Stimulated activated CD4-positive, alpha-beta T cell treated with anti-CD3 and anti-CD28 coated beads, TNF-alpha, amount 100 ng/mL, for 48 hours (primary cell): ENCODE data around the gene FAM120A.
A peak's percentile ranks its signal among the peaks of the same experiment; 100 is the strongest.

Source experiments
- DNase-seq, 3 donors: peaks; one replicate each; pipeline ENCODE4 v3.0.0-alpha.2; 2020; ENCODE audit warnings: low read depth in 3 of 3

Gene FAM120A

GRCh38 chr9:93558503-93558902, 107.0 kb downstream of the FAM120A start:
- DNase-seq = no peak

- DNase-seq = no peak
Observed at GRCh38 chr9:93560991-93561390, 109.5 kb downstream of the FAM120A start.

DNA sequence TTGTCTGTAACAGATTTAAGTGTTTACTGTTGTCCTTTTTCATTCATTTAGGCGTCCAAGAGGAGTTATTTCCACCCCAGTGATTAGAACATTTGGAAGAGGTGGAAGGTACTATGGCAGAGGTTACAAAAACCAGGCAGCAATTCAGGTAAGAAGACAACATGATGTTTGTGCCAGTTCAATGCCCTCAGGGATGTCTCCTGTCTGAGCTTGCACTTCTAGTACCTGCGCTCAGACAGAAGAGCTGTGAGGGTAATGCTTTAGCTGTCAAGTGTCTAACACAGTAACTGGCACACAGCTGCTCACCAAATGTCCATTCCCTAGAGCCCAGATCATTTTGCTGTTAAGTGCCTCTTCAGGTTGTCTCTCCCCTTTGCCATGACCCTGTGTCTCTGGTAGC, 110.7 kb downstream of the FAM120A start:
- no peak for DNase-seq

DNA sequence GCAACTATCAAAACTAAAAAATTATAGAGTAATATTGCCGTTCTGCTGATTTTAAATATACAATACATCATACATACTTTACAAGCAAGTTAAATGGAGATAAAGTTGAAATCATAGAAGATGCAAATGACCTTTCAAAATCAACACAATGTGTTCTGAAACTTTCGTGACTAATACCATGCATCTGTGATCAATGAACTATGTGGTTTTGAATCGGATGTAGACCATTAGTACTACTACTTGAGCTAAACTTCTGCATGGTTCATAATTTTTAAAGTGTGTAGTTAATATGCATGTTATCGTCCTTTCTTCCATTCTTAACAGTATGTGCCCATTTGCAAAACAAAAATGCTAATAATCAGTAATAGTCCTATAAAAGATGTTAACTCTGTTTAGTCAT, 113.6 kb downstream of the FAM120A start:
- no peak for DNase-seq

GRCh38 chr9:93566408-93567270, 115.2 kb downstream of the FAM120A start:
- peak; percentile 96 to 99 (median 99) for DNase-seq

GRCh38 chr9:93567271-93567959, 115.9 kb downstream of the FAM120A start:
- no peak for DNase-seq

DNA sequence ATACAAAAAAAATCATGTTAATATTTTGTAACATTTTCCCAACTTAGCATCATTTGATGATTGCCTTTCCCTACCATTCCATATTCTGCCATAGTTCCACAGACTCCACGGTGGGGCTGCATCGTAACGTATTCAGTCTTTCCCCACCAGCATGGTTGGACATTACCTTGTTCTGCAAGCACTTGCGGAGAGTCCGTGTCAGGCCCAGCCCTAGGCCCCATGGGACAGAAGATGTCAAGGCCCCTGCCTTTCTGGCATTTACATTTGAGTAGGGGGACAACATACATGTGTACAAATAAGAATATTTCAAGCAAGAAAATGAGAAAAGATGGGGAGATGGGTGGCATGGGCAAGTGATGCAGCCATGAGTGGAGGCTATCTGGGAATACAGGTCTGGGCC, 116.7 kb downstream of the FAM120A start:
- DNase-seq = no peak

DNA sequence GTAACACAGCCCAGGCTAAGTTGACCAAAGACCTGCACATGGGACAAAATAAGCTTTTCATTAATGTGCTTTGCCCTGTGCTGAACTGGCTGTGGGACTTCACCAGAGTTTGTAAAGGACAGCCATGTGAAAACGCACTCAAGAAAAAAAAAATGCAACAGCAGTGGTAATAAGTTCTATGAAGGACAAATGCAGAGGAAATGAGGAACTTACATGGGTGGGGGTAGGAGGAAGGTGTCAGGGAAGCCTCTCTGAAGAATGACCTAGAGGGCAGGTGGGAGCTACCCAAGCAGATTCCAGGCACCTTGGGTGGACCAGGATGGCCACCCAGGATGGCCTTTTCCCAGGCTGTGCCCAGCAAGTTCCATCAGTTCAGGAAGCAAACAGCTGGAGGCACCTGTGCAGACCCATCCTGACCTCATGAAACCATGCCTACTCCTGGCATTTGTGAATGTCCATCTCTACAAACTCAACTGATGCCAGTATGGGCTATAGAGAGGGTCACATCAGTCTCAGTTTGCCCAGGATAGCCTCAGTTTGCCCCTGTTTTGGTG, 118.2 kb downstream of the FAM120A start:
- no peak for DNase-seq

DNA sequence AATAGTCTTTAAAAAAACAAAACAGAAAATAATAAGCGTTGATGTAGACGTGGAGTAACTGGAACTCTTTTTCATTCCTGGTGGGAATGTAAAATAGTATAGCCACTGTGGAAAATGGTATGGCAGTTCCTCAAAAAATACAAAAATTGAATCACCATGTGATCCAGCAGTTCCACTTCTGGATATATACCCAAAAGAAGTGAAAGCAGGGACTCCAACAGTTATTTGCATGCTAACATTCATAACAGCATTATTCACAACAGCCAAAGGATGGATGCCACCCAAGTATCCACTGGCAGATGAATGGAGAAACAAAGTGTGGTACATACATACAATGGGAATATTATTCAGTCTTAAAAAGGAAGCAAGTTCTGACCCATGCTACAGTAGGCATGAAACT, 120.7 kb downstream of the FAM120A start:
- DNase-seq = no peak

DNA sequence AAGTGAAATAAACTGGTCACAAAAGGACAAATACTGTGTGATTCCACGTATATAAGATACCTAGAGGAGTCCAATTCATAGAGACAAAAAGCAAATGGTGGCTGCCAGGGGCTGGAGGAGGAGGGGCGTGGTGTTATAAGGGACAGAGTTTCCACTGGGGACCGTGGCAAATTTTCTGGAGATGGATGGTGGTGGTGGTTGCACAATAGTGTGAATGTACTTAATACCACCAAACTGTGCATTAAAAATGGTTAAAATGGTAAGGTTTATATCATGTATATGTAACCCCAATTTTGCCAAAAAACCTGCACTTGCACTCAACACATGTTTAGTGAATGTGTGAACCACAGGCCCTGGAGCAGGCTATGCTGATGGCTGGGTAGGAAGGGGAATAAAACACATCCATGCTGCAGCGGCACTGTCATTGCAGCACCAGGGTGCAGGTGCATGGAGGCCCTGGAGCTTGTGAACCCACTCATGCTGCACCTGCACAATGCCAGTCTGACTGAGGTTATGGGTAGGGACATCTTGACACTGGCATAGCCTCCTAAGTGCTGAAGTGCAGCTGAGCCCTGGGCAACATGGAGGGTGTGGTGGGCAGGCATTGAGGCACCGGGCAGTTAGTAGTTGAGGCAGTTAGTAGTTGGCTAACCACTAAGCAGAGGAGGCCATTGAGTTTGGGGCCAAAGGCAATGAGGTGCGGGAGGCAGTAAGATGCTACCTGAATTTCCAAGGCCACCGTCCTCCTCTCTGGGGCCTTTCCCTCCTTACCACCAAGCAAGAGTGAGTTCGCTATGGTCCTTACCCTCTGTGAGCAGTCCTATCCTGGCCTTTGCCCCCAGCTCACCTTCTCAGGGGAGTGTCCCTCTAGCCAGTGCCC, 121.4 kb downstream of the FAM120A start:
- DNase-seq = no peak

GRCh38 chr9:93573516-93573828, 122.0 kb downstream of the FAM120A start:
- no peak for DNase-seq

DNA sequence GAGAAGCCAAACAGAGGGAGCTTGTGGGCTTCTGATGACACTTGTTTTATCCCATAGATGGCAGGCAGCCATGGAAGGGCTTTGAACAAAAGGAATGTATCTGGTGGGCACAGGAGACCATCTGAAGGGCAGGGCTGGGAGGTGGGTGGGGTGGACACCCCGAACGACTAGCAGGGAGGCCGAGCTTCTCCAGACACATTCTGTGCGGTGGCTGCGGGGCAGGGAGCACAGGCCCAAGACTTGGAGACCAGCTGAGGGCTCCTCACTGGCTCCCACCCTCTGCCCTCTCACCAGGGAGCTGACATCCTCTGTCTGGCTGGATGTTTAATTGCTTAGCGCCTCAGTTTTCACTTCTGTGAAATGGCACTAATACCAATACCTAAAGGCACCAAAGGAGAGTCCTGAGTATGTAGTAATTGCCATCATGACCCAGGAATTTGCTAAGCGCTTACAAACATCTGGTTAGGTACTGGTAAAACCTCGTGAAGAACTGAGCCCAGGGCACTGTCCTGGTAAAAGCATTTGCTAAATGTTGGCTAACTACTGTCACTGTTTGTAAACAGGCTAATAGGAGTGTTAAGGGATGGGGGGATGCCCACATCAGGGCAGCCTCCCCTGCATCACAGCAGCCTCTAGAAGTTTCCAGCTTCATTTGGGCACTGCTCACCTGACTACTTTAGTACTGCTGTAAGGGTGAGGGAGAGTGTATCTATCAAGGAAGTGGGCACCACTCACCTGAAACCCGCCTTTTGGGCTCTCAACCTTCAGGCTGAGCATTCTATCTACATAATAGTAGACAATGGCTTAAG, 122.8 kb downstream of the FAM120A start:
- no peak for DNase-seq

DNA sequence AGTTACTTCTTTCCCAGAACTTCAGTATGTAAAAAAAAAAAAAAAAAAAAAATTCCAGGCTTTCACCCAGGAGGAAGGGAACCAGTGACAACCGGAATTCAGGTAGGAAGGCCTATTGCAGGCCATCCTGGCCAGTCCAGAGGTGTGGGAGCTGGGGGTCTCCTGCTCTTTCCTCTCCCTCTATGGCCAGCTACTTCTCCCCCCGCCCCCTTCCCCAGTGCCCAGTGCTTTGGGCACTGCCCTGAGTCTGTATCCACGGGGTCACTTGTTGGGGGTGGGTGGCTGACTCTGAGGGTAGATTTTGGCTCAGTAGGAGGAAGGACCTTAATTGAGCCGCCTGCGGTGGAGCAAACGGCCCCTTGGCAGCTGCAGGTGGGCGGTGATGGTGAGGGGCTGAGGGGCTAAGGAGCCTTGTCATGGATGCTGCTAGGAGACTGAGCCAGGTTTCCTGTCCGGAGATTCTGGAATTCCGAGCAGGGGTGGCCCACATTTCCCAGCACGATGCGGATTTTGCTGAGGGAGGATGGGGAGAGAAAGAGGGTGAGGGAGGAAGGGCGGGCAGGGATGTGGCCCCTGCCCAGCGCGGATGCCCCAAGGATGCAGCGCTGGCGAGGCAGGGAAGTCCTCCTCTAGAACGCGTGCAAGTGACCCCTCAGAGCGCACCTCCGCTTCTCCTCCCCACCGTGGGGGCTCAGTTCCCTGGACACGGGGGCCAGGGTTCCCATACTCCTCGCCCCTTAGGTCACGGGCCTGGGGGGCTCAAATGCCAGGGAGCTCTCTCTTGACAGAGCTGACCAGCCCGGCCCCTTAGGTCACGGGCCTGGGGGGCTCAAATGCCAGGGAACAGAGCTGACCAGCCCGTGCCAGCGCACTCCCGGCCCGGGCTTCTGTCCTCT, 123.7 kb downstream of the FAM120A start:
- DNase-seq = no peak

DNA sequence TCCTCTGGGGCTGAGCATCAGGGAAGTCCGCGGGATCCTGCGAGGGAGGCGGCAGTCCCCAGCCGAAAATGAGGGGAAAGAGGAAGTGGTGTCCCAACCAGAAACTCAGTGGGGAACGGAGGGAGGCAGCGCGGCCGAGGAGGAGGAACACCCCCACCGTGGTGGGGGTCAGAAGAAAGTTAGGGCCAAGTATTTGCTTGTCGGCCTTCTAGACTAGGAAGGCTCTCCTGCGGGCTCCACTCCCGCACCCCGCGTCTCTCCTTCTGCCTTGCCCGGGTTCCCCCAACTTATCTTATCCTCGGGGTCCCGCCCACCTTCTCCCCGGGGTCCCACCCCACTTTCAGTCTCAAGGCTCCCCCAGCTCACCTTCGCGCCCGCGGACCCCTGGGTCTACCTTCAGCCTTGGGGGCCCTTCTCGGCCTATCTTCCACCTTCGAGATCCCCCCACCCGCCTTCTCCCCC, 124.3 kb downstream of the FAM120A start:
- no peak for DNase-seq

GRCh38 chr9:93576258-93577077, 125.0 kb downstream of the FAM120A start, which contains the start of gene PHF2:
Gene PHF2, plus strand, starts transcription at chr9:93576584. Its CDS starts 190 bp downstream, at chr9:93576774.
- DNase-seq = no peak

GRCh38 chr9:93577078-93577974, 125.8 kb downstream of the FAM120A start:
- DNase-seq = no peak

GRCh38 chr9:93577975-93578682, 126.6 kb downstream of the FAM120A start:
- DNase-seq = no peak
